GM21423 (cell line): ENCODE results near the gene PHLDB3.

Source experiments
- ATAC-seq: cut with Tn5 transposase; IDR thresholded peaks from one replicate; pipeline ENCODE4 v1.9.1; 2021; ENCODE audit warnings: mild to moderate bottlenecking, moderate library complexity; ENCODE audit not compliant: unreplicated experiment

Gene PHLDB3

DNA sequence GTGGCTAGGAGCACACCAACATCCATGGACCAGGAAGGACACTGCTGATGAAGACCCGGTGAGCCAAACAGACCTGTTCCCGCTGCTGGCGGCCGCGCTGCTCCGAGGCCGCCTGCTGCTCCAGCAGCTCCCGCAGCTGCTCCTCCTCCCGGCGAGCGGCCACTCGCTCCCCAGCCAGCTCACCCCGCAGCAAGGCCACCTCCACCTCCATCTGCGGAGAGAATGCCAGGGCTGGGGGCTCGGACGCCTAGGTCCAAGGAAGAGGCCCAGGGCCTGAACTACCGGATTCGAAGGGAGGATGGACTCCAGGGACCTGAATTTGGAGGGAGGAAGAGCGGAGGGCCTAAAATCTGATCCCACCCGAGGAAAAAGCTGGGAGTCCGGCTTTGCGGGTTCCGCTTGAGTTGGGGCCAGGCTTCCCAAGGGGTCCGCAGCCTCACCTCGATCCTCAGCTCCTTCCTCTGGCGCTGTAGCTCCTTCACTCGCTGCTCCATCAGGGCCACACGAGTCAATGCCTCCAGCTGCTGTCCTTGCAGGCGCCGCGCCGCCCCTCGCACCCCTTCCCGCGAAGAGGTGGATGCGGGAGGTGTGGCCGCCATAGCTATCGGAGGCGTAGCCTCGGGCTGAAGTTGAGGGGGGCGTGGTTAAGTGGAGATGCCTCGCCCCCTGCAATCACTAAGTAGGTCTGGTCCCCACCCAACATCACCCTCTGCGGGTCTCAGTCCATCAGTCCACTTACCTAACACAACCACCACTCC, 2.7 kb downstream of the PHLDB3 start:
- ATAC-seq: no peak

GRCh38 chr19:43499042-43499441, 5.5 kb downstream of the PHLDB3 start:
- ATAC-seq: no peak

DNA sequence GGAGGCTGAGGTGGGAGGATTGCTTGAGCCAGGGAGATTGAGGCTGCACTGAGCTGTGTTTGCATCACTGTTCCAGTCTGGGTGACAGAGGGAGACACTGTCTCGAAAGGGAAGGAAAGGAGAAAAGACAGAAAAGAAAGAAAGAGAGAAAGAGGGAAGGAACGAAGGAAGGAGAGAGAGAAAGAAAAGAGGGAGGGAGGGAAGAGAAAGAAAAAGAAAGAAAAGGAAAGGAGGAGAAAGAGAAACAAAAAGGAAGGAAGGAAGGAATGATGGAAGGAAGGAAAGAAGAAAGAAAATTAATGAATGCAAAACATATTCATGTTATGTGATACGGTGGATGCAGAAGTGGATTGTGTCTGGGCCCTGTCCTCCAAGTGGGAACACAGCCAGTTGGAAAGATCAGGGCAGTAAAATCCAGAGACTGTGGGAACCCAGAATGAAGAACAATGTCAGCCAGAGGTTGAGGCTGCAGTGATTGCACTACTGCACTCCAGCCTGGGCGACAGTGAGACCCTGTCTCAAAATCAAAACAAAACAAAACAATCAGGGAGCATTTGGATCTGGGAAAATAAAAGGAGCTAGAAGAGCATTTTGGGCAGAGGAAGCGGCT, 6.2 kb downstream of the PHLDB3 start:
- no peak for ATAC-seq

DNA sequence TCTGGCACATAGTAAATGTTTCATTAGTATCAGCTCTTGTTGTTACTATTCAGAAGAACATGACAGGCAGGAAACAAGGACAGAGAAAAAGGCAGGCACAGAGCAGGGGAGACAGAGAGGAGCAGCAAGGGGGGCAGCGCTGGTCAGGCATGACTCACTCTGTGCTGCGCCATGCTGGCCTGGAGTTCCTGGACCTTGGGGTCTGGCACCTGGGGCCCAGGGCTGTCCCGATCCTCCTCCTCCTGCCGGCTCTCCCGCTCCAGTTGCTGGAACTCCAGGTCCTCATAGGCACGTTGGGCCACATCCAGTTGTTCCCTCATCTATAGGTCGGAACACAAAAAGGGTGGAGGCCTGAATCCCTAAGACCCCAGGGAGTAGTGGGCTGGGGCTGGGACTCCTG, 7.6 kb downstream of the PHLDB3 start:
- ATAC-seq: no peak

GRCh38 chr19:43495082-43495481, 9.5 kb downstream of the PHLDB3 start:
- ATAC-seq: no peak

DNA sequence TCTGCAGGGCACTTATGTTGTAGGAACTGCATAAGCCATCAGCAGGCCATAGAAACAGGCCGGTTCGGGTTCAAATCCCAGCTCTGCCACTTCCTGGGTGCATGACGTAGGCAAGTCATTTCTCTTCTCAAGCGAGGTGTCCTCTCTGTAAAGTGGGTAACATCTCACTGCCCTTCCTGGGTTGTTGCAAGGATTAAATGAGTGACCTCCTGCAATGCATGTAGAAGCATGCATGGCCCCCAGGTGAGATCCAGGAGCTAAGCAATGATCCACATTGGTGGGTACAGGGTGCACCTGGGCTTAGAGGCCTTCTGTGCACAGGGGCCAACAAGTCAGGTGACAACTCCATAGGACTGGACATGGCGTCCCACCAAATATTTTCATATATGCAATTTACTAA, 13.8 kb downstream of the PHLDB3 start:
- no peak for ATAC-seq

DNA sequence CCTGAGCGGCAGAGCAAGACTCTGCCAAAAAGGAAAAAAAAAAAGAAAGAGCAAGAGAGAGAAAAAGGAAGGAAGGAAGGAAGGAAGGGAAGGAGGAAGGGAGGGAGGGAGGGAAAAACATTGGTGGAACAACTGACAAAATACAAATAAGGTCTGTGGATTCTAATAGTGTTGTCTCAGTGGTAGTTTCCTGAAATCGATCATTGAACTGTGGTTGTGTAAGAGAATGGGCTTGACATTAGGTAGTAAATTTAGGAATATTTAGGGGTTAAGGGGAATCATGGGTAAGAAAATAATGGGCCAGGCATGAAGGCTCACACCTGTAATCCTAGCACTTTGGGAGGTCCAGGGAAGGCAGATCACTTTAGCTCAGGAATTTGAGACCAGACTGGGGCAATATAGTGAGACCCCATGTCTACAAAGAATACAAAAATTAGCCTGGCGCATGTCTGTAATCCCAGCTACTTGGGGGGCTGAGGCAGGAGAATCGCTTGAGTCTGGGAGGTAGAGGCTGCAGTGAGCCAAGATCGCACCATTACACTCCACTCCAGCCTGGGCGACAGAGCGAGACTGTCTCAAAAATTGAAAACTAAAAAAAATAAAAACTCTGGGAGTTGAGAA, 14.5 kb downstream of the PHLDB3 start:
- ATAC-seq: no peak

DNA sequence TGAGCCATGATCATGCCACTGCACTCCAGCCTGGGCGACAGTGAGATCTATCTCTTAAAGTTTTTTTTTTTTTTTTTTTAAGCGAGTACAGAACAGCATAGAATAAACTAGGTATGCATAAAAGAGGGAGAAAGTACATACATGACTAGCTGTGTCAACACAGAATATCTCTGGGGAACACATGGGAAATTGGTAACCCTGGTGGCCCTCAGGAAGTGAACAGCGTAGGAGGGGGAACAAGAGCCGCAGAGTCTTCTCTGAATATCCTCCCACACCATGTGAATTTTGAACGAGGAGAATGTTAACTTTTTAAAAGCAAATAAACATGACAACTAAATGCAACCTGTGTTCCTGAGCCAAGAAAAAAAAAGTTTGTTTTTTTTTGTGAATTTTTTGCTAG, 15.2 kb downstream of the PHLDB3 start:
- no peak for ATAC-seq

GRCh38 chr19:43488179-43488578, 16.4 kb downstream of the PHLDB3 start:
- ATAC-seq: no peak

DNA sequence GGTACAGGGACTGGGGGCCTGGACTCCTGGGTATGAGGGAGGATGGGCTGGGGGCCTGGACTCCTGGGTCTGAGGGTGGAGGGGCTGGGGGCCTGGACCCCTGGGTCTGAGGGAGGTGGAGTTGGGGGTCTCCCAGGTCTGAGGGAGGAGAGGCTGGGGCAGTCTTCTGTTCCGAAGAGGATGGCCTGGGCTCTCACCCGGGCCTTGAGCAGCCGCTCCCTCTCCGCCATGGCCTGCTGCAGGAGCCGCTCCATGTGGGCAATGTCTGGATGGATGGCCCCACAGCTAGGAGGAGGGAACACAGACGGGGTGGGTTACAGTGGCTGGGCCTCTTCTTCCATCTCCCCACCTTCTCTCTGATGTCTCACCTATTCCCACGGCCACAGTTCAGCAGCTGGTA, 18.1 kb downstream of the PHLDB3 start:
- no peak for ATAC-seq

DNA sequence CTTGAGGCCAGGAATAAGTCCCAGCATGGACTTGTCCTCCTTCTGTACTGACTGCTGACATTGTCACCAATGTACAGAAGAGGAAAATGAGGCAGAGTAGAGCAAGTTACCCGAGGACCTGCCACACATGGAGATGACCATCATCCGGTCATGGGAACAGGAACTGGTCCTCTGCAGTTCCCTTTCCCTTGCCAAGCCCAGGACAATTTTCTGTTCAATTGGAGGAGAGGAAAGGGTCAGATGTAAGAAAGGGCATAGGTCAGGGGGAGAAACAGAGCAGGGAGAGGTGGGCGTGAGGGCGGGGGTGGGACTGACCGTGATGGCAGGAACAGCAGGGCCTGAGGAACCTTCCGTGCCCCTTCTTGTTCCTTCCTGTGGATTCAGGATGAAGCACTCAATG, 18.6 kb downstream of the PHLDB3 start:
- no peak for ATAC-seq

DNA sequence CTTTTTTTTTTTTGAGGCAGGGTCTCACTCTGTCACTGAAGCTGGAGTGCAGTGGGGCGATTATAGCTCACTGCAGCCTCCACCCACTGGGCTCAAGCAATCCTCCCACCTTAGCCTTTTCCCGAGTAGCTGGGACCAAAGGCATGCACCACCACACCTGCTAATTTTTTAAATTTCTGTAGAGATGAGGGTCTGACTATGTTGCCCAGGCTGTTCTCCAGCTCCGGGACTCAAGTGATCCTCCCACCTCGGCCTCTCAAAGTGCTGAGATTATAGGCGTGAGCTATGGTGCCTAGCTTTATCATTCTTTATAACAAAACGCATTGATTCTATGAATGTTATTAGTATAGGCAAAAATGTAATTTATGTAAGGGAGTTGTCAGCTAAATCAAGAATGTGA, 21.3 kb downstream of the PHLDB3 start:
- ATAC-seq: no peak

DNA sequence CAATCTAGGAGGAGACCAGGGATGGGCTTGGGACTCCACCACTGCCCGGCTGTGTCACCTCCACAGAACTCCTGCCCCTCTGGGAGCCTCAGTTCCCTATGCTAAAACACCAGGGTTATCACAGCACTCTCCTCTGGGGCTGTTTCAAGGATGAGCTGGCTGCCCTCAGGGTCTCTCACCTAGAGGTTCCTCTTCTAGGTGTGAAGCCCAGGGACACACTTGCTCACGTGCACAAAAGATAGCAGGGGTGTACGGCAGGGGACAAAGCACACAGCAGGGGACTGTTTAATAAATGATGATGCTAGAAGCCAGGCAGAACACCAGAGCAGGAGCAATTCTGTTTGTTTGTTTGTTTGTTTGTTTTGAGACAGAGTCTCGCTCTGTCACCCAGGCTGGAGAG, 22.4 kb downstream of the PHLDB3 start:
- ATAC-seq: no peak

DNA sequence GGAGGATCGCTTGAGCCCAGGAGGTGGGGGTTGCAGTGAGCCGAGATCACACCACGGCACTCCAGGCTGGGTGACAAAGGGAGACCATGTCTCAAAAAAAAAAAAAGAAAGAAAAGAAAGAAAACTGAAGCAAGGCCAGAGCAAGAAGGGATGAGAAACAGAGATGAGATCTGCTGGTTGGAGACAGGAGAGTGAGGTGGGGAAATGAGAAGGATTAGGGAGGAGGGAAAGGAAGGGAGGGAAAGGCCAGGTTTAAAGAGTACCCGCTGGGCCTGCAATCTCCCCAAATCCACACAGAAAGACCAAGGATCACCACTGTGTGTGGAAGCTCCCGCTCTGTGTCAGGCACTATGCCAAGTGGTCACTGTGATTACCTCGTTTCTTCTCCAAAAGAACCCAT, 22.8 kb downstream of the PHLDB3 start:
- no peak for ATAC-seq

GRCh38 chr19:43480574-43480973, 24.0 kb downstream of the PHLDB3 start:
- ATAC-seq: no peak

DNA sequence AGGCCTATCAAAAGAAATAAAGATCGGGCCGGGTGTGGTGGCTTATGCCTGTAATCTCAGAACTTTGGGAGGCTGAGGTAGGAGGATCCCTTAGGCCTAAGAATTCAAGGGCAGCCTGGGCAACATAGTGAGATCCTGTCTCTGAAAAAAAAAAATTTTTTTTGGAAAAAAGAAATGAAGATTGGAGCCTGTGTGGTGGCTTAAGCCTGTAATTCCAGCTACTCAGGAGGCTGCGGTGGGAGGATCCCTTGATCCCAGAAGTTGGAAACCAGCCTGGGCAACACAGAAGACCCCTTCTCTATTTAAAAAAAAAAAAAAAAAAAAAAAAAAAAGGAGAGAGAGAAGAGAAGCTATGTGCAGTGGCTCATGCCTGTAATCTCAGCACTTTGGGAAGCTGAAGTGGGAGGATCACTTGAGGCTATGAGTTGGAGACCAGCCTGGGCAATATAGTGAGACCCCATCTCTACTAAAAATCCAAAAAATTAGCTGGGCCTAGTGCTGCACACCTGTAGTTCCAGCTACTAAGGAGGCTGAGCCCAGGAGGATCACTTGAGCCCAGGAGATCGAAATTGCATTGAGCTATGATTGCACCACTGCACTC, 24.5 kb downstream of the PHLDB3 start:
- ATAC-seq: no peak

GRCh38 chr19:43479226-43479625, 25.3 kb downstream of the PHLDB3 start:
- ATAC-seq: no peak

GRCh38 chr19:43478323-43478722, 26.2 kb downstream of the PHLDB3 start:
- no peak for ATAC-seq

DNA sequence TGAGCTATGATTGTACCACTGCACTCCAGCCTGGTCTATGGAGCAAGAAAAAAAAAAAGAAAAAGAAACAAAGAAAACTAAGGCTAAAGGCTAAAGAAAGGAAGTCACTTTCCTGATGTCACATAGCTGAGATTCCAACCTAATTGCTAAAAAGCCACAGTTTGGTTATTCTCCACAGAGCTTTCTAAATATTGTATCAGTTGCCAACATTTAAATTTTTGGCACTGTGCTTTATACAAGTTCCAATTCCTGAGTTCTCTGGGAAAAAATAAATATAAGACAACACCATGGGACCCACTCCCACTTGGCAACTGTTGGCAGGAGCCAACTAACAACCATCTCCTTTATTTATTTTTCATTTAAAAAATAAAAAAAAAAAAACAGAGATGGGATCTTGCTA, 27.9 kb downstream of the PHLDB3 start:
- ATAC-seq: no peak

DNA sequence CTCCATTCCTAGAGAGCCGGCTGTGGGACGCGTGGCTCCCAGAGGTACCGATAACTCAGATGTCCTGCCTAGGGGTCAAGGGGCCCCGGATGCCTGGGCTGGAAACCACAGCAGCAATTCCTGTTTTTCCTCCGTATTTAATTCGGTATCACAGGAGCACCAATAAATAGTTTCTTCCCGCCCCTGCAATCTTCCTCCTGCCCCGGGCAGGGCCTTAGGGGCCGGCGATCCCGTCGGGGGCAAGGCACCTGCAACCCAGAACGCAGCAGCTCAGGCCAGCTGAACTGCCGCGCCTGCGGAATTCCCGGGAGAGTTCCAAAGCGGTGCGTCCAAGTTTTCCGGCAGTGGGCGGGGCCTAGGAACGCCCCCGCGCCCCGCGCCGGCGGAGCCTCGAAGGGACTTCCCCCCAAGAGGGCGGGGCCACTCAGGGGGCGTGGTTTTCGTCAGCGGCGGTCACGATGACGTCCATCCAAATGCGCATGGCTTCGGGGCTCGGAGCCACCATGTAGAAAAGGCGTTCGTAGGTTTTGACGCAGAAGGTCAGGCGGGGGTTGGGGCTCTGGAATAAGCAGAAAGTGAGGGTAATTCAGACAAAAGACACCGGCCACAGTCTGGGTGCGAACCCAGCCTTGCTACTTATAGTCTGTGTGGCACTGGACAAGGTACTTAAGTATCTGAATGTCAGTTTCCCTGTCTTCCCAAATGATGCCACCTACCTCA, 29.4 kb downstream of the PHLDB3 start:
- peak; percentile 71 for ATAC-seq

GRCh38 chr19:43474487-43474886, 30.1 kb downstream of the PHLDB3 start:
- no peak for ATAC-seq
